Measurements from ENCODE around the gene EFHC1. TPM values are rescaled to one million over a fixed set of nuclear protein-coding genes. Genes with fewer than 3 reads are reported as not detected.
A peak's percentile ranks its signal among the peaks of the same experiment; 100 is the strongest.

EFHC1 gene
- total RNA-seq, 1 donor from 2014 or later: 25.6 TPM

- peaks cover 35% of the 10 kb centered on the region for H3K4me1 Mint-ChIP-seq (ENCODE audit: low read depth, unreplicated experiment)
- Histone ChIP-seq H3K9ac (ENCODE audit: low read length) (peak overlapping the region; percentile 97), H3K4me2 (ENCODE audit: low read length) (peak overlapping the region; percentile 100), H3K4me1 (ENCODE audit: insufficient read depth, low read length) (peaks cover 48% of the 10 kb centered on the region), H3K9me3 (ENCODE audit: insufficient read depth, low read depth, low read length) (no peaks in the 10 kb centered on the region), H4K20me1 (ENCODE audit: insufficient read depth, low read length) (no peaks in the 10 kb centered on the region), H3K27me3 (ENCODE audit: insufficient read depth, low read length) (no peaks in the 10 kb centered on the region), H3K79me2 (ENCODE audit: insufficient read depth, low read length) (peaks cover 22% of the 10 kb centered on the region), H3K27ac (ENCODE audit: low read depth, low read length) (peak overlapping the region; percentile 95), H2AFZ (ENCODE audit: low read depth, low read length) (peak overlapping the region; percentile 78), H3K36me3 (ENCODE audit: insufficient read depth, low read length) (no peaks in the 10 kb centered on the region), H3K4me3 (ENCODE audit: insufficient read depth, low read depth, low read length) (peak overlapping the region; percentile 84)
- FAIRE-seq (no peak), DNase-seq (ENCODE audit: low read depth) (peak; percentile 30)
- H3K27ac Mint-ChIP-seq (ENCODE audit: unreplicated experiment): no peak overlapping the region
- H3K36me3 Mint-ChIP-seq (ENCODE audit: low read depth, unreplicated experiment): no peaks in the 10 kb centered on the region
- no peaks in the 10 kb centered on the region for H3K9me3 Mint-ChIP-seq (ENCODE audit: unreplicated experiment)
- no peak for TF ChIP-seq CTCF (IDR thresholded peaks at IDR 0.05; ENCODE audit: insufficient read depth, low read depth, low read length)
- TF ChIP-seq EZH2 (IDR thresholded peaks at IDR 0.05; ENCODE audit: insufficient read depth, low read length): no peak
- H3K4me3 Mint-ChIP-seq (ENCODE audit: unreplicated experiment): no peak overlapping the region
- H3K27me3 Mint-ChIP-seq (ENCODE audit: low read depth, unreplicated experiment): no peaks in the 10 kb centered on the region
These were observed 671 bp downstream of the EFHC1 start for GRCh38 chr6:52420668-52421358.

GRCh38 chr6:52422156-52422555 is 2.0 kb downstream of the EFHC1 start:
- no peaks in the 10 kb centered on the region for H3K9me3 Mint-ChIP-seq (ENCODE audit: unreplicated experiment)
- peaks cover 22% of the 10 kb centered on the region for H3K79me2 ChIP-seq (ENCODE audit: insufficient read depth, low read length)
- DNase-seq (ENCODE audit: low read depth) (no peak), FAIRE-seq (no peak)
- peaks cover 32% of the 10 kb centered on the region for H3K4me1 Mint-ChIP-seq (ENCODE audit: low read depth, unreplicated experiment)
- H3K4me2 ChIP-seq (ENCODE audit: low read length): no peak overlapping the region
- no peaks in the 10 kb centered on the region for H3K36me3 ChIP-seq (ENCODE audit: insufficient read depth, low read length)
- no peaks in the 10 kb centered on the region for H3K27me3 Mint-ChIP-seq (ENCODE audit: low read depth, unreplicated experiment)
- no peak overlapping the region for H3K4me3 ChIP-seq (ENCODE audit: insufficient read depth, low read depth, low read length)
- H2AFZ ChIP-seq (ENCODE audit: low read depth, low read length): no peak overlapping the region
- H3K9me3 ChIP-seq (ENCODE audit: insufficient read depth, low read depth, low read length): no peaks in the 10 kb centered on the region
- no peak overlapping the region for H3K27ac ChIP-seq (ENCODE audit: low read depth, low read length)
- H3K4me3 Mint-ChIP-seq (ENCODE audit: unreplicated experiment): no peak overlapping the region
- H3K9ac ChIP-seq (ENCODE audit: low read length): no peak overlapping the region
- TF ChIP-seq CTCF (IDR thresholded peaks at IDR 0.05; ENCODE audit: insufficient read depth, low read depth, low read length) (no peak), EZH2 (IDR thresholded peaks at IDR 0.05; ENCODE audit: insufficient read depth, low read length) (no peak)
- H4K20me1 ChIP-seq (ENCODE audit: insufficient read depth, low read length): no peaks in the 10 kb centered on the region
- H3K27me3 ChIP-seq (ENCODE audit: insufficient read depth, low read length): no peaks in the 10 kb centered on the region
- no peak overlapping the region for H3K27ac Mint-ChIP-seq (ENCODE audit: unreplicated experiment)
- H3K36me3 Mint-ChIP-seq (ENCODE audit: low read depth, unreplicated experiment): no peaks in the 10 kb centered on the region
- H3K4me1 ChIP-seq (ENCODE audit: insufficient read depth, low read length): peaks cover 41% of the 10 kb centered on the region

- no peaks in the 10 kb centered on the region for H3K27me3 ChIP-seq (ENCODE audit: insufficient read depth, low read length)
These were observed 3.3 kb downstream of the EFHC1 start for GRCh38 chr6:52423448-52423847.

More at GRCh38 chr6:52423448-52423847, 3.3 kb downstream of the EFHC1 start:
- TF ChIP-seq EZH2 (IDR thresholded peaks at IDR 0.05; ENCODE audit: insufficient read depth, low read length) (no peak), CTCF (IDR thresholded peaks at IDR 0.05; ENCODE audit: insufficient read depth, low read depth, low read length) (no peak)
- Mint-ChIP-seq H3K27me3 (ENCODE audit: low read depth, unreplicated experiment) (no peaks in the 10 kb centered on the region), H3K4me1 (ENCODE audit: low read depth, unreplicated experiment) (peaks cover 24% of the 10 kb centered on the region), H3K27ac (ENCODE audit: unreplicated experiment) (peak overlapping the region; percentile 94), H3K9me3 (ENCODE audit: unreplicated experiment) (no peaks in the 10 kb centered on the region), H3K36me3 (ENCODE audit: low read depth, unreplicated experiment) (no peaks in the 10 kb centered on the region), H3K4me3 (ENCODE audit: unreplicated experiment) (no peak overlapping the region)
- FAIRE-seq (no peak), DNase-seq (ENCODE audit: low read depth) (no peak)
- no peak overlapping the region for H2AFZ ChIP-seq (ENCODE audit: low read depth, low read length)
- H3K36me3 ChIP-seq (ENCODE audit: insufficient read depth, low read length): no peaks in the 10 kb centered on the region
- no peaks in the 10 kb centered on the region for H3K9me3 ChIP-seq (ENCODE audit: insufficient read depth, low read depth, low read length)
- H3K9ac ChIP-seq (ENCODE audit: low read length): peak overlapping the region; percentile 47
- H3K27ac ChIP-seq (ENCODE audit: low read depth, low read length): peak overlapping the region; percentile 79
- no peaks in the 10 kb centered on the region for H4K20me1 ChIP-seq (ENCODE audit: insufficient read depth, low read length)
- H3K79me2 ChIP-seq (ENCODE audit: insufficient read depth, low read length): peaks cover 22% of the 10 kb centered on the region
- H3K4me2 ChIP-seq (ENCODE audit: low read length): peak overlapping the region; percentile 70
- peaks cover 34% of the 10 kb centered on the region for H3K4me1 ChIP-seq (ENCODE audit: insufficient read depth, low read length)
- peak overlapping the region; percentile 6 for H3K4me3 ChIP-seq (ENCODE audit: insufficient read depth, low read depth, low read length)

All from astrocyte (in vitro differentiated cells and primary cell).